Measurements from ENCODE around the gene RXRG.

Gene RXRG

GRCh38 chr1:165364568-165365133, 80.3 kb downstream of the RXRG start:
- no peak for FAIRE-seq

- FAIRE-seq: no peak
These were observed 88.0 kb downstream of the RXRG start for GRCh38 chr1:165356876-165357275.

GRCh38 chr1:165355977-165356811, 88.7 kb downstream of the RXRG start, which contains the start of gene LMX1A:
TSS of gene LMX1A (minus strand) at chr1:165356715. CDS start at chr1:165355559, 1,156 bp downstream.
- no peak for FAIRE-seq

DNA sequence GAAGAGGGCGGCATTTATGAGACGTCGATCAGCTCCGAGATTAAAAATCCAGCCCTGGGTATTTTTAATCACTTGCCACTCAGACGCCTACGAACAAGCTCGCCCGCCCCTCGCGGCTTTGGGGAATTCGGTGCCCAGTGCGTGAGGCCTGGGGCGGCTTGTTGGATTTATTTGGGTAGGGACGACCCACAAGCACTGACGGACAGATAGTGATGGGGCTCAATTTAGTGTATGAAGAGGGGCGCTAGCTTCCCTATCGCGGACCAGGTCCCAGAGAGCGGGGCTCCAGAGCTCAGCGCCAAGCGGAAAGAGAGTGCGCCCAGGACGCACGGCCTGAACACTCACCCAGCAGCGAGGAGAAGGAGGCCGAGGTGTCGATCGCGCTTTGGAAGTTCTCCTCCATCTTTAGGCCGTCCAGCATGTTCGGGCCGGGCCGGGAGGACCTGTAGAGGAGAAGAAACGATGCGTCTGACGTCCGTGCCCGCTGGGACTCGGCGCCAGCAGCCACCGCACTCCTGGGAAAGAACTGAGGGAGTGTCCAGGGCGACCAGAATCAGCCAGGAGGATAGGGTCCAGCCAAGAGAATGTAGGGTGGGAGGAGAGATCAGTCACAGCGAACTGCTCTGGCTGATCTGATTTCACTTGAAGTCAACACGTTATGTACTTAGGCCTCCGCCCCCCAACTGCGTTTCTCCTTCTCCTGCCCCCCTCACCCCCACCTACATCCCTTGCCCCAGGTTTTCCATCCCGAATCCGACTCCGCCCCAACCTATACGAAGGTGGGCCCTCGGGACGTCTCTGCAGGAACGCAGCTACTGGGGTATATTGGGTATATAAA, 89.6 kb downstream of the RXRG start:
- FAIRE-seq: no peak

DNA sequence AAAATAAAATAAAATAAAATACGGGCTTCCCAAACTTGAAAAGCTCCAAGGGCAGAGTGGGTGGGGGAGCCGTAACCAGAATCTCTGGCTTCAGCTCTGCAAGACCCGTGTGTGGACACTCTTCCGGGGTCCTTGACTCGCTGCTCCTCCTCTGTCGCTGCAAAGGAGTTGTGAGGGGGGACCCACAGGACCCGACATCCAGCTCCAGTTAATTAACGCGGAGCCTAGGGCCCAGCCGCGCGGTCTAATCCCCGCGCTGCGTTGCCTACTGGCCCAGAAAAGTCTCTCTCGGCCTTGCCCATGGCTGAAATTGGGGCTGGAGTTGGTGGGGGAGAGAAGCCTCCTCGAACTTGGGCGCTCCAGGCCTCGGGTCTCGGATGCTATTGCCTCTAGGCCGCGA, 90.2 kb downstream of the RXRG start:
- no peak for FAIRE-seq

- FAIRE-seq: no peak
These were observed 90.9 kb downstream of the RXRG start for GRCh38 chr1:165353731-165354671.

- FAIRE-seq: no peak
These were observed 92.3 kb downstream of the RXRG start for GRCh38 chr1:165352442-165353293.

DNA sequence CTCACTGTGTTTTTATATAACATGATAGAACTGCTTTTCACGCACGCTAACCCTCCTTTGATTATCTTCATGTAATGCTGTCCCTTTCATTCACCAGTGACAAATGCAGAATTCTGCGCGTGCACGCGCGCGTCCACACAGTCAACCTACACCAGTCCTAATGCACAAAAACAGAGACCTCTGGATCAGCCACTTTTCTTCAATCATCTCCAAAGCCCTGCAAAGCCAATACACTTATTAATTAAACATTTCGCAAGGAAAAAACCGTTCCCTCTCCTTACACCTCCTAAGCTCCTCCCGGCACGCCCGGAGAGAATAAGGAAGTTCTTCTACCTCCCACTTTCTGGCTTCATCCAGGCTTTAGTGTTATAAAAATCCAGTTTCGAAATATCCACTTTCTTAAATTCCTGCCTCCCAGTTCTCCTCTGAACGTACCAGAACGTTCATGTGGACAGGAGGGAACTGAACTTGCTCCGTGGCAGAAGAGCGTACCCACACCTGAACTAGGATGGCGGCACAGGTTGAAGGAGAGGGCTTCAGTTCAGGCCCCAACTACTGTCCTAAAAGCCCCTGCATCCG, 93.0 kb downstream of the RXRG start:
- FAIRE-seq: no peak

All from TTC549 (cell line).